Measurements from ENCODE around the gene CACNA2D4.

Gene CACNA2D4

DNA sequence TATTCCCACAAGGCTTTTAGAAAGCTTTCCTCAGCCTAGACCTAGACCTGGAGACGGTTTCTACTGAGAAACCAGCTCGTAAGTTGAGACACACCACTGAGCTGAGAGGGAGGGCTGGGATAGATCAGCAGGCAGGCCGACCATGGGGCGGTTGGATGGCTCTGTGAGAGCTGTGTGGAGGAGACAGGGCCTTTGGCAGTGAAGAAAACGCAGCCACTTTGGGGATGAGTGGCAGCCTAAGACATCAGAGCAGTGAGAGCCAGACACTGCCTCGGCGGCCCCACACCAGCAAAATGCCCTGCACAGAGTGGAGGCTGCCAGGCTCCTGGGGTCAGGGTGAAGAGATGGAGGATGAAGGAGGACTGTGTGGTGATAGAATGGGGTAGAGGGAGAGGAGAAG lies 46.0 kb downstream of the CACNA2D4 start:
- no peak for DNase-seq

DNA sequence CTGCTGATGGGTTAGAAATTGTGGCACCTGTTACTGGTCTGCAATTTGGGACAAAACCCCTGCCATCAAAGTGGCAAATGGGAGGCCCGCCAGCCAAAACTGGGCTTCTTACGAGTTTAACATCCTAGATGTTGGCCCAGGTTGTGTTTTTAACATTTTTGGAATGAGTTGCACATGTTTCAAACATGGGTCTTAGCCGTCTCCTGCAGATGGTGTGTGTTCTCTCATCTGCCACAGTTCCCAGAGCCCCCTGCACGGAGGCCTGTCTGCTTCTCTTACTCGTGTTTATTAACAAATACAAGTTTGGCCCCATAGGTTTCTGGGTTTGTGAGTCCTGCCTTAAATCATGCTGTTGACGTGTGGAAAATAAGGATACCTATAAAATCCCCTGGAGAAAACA lies 46.5 kb downstream of the CACNA2D4 start:
- DNase-seq, result no peak

DNA sequence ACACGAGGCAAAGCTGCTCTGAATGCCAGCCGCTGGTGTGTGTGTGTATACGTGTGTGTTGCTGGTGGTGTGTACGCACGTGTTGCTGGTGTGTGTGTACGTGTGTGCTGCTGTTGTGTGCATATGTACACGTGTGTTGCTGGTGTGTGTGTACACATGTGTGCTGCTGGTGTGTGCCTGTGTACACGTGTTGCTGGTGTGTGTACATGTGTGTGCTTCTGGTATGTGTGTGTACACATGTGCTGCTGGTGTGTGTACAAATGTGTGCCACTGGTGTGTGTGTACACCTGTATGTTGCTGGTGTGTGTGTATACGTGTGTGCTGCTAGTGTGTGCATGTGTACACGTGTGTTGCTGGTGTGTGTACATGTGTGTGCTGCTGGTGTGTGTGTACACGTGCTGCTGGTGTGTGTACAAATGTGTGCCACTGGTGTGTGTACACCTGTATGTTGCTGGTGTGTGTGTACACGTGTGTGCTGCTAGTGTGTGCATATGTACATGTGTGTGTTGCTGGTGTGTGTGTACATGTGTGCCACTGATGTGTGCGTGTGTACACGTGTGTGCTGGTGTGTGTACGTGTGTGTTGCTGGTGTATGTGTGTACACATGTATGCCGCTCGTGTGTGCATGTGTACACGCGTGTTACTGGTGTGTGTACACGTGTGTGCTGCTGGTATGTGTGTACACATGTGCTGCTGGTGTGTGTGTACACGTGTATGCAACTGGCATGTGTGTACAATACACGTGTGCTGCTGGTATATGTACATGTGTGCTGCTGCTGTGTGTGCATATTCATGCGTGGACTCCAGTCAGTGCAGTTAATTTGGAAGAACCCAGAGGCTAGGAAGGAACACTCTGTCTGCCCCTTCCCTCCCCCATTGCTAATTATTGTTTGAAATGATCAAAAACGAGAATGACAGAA lies 47.2 kb downstream of the CACNA2D4 start:
- DNase-seq, result no peak

DNA sequence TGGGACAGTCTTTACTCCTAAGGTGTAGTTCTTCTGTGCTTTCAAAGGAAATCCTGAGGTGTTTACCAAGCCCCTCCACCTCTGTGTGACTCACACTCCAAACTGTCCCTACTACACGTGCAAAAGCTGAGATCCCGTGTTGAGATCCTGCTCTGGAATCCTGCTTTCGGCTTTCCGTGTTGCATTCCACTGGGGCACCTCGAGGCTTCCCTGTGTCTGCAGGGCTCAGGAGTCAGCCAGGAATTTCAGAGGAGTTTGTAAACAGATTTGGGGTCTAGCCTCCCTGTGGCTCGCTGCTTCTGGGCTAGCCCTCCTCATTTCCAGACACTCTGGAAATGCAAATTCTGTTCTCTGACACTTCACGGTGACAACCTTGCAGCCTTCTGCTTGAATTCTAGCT lies 48.4 kb downstream of the CACNA2D4 start:
- no peak for DNase-seq

GRCh38 chr12:1869145-1869544 lies 49.3 kb downstream of the CACNA2D4 start:
- no peak for DNase-seq

GRCh38 chr12:1865284-1865866 lies 53.1 kb downstream of the CACNA2D4 start:
- no peak for DNase-seq

DNA sequence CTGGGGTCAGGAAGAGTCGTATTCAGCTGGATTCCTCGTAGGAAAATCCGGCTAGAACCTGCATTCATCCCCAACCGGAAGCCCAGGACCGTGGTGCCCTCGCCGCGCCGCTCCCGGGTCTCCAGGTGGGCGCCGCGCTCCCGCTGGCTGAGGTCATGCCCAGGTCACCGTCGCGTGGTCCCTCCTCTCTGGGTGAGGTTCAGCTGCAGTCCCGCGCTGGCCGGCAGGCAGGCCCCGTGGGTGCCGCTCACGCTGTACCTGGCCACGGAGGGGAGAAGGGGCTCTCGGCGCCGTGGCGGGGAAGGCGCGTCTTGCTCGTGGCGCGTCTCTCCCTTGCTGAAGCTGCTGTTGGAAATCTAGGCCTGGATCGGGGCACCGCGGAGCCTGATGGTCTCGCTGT lies 53.6 kb downstream of the CACNA2D4 start:
- DNase-seq, result no peak

DNA sequence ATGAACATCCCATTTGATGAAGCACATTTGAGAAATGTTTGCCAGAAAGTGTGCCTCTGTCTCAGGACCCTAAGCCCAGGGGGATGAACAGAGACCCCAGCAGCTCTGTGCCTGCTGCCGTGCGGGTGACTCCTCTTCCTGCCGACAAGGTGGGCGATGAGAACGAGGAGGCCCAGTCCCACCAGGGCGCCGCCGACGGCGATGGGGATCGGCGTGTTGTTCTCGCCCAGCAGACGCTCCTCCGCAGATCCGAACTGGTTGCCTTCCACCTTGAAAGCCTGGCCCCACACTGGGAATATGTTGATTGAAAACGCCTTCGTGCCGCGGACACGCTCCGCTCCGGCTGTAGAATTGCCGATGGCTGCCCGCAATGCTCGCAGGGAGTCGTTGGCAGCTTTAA lies 54.0 kb downstream of the CACNA2D4 start:
- DNase-seq, result no peak

- no peak for DNase-seq
These were observed 54.6 kb downstream of the CACNA2D4 start for GRCh38 chr12:1863823-1864222.

DNA sequence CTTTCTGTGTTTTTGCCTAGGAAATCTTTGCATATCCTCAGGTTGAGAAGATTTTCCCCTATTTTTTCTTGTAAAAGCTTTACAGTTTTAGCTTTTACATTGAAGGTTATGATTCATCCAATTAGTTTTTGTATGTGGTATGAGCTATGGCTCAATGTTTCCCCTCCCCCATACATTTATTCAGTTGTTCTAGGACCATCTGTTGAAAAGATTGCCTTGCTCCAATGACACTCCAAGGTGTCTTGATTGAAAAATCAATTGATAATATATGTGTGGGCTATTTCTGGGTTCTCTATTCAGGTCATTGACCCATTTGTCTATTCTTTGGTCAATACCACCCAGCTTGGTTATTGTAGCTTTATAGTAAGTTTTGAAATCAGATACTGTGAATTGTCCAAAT lies 55.5 kb downstream of the CACNA2D4 start:
- DNase-seq, result no peak

GRCh38 chr12:1859643-1860042 lies 58.8 kb downstream of the CACNA2D4 start:
- no peak for DNase-seq

GRCh38 chr12:1858456-1858855 lies 60.0 kb downstream of the CACNA2D4 start:
- no peak for DNase-seq

GRCh38 chr12:1857821-1858220 lies 60.6 kb downstream of the CACNA2D4 start:
- DNase-seq, result no peak

GRCh38 chr12:1857086-1857485 lies 61.4 kb downstream of the CACNA2D4 start:
- no peak for DNase-seq

DNA sequence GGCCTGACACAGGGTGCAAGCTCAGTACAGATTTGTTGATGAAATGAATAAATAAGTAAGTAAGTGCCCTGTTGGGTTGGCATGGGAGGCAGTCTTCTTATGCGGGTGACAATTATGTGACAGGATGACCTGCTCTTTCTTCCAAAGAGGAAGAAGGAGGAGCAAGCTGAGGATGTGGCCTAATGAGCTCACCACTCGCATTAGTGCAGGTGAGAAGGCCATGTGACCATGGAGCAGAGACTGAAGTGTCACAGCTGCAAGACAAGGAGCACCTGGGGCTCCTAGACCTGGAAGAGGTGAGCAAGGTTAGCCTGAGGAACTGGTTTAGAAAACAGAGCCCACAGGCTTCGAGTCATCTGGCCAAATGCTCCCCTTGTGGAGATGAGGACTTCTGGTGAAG lies 63.2 kb downstream of the CACNA2D4 start:
- DNase-seq, result no peak

- no peak for DNase-seq
These were observed 64.7 kb downstream of the CACNA2D4 start for GRCh38 chr12:1853716-1854115.

DNA sequence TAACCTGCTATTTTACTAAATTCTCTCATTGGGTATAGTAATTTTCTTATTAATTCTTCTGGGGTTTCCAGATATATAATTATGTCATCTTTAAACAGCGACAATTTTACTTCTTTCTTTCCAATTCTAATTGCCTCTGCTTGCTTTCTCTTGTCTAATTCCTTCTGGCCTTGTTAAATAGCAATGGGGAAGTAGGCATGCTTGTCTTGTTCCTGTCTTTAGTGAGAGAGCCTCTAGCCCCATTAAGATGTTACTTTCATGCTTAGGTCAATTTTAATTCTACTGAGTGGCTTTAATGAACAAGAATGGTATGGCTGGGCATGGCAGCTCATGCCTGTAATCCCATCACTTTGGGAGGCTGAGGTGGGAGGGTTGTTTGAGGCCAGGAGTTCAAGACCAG lies 66.4 kb downstream of the CACNA2D4 start:
- no peak for DNase-seq

DNA sequence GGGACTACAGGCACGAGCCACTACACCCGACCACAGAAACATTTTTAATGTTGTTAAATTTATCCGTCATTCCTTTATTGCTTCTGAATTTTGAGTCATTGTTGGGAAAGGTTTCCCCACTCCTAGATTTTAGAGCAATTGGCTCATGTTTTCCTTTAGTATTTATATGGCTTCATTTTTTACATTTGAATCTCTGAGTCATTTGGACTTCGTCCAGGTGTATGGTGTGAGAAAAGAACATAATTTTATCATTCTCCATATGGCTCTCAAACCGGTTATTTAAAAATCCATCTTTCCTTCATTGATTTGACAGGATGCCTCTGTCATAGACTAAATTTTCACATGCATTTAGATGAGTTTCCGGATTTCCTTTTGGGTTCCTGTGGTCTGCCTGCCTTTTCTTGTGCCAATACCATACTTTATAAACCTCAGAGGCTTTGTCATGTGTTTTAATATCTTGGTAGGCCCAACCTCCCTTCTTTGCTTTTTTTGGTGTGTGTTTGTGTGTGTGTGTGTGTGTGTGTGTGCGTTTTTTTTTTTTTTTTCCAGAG lies 67.2 kb downstream of the CACNA2D4 start:
- peak in 1 of 58 donors; percentile 40 for DNase-seq

DNA sequence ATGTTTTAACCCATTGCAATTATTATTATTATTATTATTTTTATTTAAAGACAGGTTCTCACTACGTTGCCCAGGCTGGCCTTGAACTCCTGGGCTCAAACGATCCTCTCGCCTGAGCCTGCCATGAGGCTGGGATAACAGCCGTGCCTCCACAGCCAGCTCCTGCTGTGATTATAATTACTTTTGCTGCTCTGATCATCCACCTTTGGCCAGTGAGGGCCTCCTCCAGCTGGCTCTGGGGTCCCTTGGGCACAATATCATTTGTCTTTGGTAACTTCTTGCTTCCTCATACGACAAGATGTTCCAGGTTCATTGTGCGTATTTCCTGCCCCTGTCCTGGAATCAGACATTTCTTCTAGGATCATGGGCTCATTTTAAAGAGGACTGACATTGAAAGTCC lies 69.7 kb downstream of the CACNA2D4 start:
- no peak for DNase-seq

GRCh38 chr12:1848146-1848545 lies 70.3 kb downstream of the CACNA2D4 start:
- no peak for DNase-seq

DNA sequence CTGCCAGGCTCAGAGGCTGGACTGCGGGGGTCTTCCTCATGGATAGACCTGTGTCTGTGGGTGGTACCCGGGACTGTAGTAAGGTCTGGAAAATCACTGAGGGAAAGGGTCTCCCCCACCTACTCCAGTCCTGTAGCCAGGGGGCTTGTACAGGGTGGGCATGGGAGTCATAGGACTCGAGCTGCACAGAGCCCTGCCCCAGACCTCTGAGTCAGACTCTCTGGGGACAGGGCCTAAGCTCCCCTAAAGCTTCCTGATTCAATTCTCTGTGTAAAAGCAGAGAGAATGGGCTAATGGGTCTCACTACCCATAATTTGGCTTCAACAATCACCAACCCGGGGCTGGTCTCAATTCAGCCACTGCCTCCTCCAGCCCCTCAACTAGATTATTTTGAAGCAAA lies 71.0 kb downstream of the CACNA2D4 start:
- no peak for DNase-seq

Measured in anterior cingulate cortex (tissue), 58 donors.